Left kidney (tissue), 2 donors: ENCODE data around the gene LIPC. TPM values are rescaled to one million over a fixed set of nuclear protein-coding genes. Genes with fewer than 3 reads are reported as not detected.

Experiments used
- DNase-seq: peaks from one replicate; pipeline ENCODE4 v3.0.0-alpha.2; 2013
- polyA plus RNA-seq: library from polyadenylated mRNA; unstranded; fragments of 120-200 nt; gene quantifications from one replicate; pipeline ENCODE4 v1.2.1, GENCODE V29; 2013; ENCODE audit not compliant: insufficient read length

LIPC gene
- polyA plus RNA-seq, 1 donor = 15.6 TPM

DNA sequence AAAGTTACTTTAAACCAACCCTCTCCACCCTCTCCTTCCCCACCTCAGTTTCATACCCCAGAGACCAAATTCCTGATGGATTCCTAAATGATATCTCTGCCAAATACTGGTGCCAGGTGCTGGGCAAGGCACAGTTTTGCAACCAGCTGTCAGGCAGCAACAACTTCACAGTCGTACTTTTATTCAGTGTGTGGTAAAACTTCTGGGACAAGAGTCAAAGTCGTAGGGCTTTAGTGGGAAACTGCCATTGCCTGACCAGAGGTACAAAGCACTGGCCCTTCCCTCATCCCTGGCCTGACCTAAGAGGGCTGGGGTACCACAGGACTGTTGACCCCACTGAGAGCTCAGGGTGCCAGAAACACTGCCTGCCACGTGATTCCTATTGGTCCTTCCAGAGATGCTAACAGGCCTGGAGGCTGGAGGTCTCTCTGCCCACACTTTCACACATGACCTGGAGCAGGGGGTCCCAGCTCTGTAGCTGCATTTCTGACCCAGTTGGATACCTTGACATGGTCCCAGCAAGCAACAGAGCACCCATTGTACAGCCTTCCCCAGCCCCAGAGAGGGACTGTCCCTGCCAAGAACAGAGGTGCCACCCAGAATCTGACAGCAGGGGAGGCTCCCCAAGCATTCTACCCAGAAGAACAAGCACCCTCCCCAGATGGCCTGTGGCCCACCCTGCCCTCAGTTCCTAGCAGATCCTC lies 59.9 kb downstream of the LIPC start:
- no peak for DNase-seq

- no peak for DNase-seq
Measured at GRCh38 chr15:58492661-58493397, 61.0 kb downstream of the LIPC start.

GRCh38 chr15:58494567-58494966 lies 62.8 kb downstream of the LIPC start:
- DNase-seq = no peak

GRCh38 chr15:58495891-58496408 lies 64.2 kb downstream of the LIPC start:
- no peak for DNase-seq

DNA sequence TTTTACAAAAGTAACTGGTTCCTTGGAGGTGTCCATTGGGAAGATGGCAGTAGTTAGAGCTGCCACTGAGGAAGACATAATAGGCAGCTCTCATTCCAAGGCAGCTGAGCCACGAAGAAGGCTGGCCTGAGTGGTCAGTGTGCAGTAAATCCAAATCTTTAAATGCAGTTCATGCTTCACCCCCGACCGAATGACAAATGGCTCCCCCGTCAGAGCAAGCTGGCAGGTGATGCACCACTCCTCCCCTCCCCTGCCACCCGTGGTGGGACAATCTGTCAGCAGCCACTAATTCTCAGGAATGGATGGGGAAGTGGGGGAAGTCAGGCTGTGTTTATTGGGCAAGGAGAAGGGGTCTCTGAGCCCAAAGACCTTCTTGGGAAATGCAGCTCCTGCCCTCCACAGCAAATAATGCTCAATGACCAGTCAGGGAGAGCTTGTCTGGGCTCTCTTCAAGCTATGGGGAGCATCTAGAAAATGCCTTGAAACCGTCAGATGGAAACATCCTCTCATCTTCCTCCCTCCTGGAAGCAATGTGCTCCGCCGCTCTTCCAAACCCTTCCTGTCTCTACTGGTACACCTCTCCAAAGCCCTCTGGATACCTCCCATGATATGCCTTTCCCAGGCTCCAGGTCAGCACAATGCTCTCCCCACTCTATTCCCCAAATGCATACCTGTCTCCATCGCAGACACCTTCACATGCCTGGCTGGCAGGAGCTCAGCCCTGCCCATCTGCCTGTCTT lies 65.4 kb downstream of the LIPC start:
- no peak for DNase-seq

DNA sequence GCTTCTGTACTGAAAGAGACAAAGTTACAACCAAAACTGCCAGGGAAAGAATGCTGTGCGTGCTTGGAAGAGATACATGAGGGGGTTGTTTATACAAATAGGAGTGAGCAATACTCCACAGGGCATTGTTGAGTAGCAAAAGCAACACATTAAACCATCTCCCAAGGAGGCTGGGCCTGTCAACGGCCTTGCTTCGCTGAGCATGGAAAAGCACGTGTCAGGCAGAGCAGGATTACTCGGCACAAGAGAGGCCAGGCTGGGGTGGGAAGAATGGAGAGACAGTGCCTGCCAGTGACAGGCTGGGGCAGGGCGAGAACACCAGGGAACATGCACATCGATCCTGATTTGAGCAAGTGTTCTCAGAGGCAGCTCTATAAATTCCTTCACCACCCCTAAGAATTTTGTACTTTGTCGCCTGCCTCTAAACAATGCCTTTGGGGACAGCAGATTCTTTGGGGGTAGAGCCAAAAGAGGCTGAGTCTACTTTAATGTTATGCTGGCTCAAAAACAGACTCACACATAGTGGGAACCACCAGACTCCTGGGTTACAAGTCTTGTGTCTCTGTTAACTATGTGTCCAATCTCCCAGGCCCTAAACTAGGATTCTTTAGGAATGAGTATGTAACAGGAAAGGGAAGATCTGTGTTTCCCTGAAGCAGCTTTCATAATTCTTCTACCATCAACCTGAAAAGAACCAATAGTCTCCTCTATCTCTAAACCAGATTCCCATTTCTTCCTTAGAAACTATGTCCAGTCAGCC lies 67.2 kb downstream of the LIPC start:
- DNase-seq = peak; percentile 66

- DNase-seq = no peak
Measured at GRCh38 chr15:58501006-58501405, 69.2 kb downstream of the LIPC start.

DNA sequence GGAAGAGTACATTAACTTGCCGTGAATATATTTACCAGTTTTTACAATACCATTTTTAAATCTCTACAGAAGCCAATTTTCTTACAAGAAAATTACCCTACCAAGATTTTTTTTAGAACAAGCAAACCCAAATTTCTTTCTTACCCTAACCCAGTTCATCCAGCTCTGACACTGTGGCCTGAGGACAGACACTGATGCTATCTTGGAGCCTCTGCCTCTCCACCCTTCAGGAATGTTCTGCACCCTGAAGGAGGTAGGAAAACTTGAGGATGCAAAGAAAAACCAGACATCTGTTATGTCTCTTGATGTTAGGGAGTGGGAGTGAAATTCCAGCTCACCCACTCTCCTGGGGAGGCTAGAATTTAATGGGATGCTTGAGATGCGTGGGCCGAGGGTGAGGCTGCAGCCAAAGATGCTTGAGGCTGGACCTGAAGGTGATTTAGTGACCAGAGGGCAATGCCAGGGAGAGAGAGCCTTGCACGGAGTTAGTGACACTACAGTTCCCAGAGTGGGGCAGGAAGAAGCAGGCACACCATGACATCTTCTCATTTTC lies 69.9 kb downstream of the LIPC start:
- no peak for DNase-seq

- DNase-seq = no peak
Measured at GRCh38 chr15:58503139-58504027, 71.6 kb downstream of the LIPC start.

- DNase-seq = no peak
Measured at GRCh38 chr15:58504674-58505234, 73.0 kb downstream of the LIPC start.

DNA sequence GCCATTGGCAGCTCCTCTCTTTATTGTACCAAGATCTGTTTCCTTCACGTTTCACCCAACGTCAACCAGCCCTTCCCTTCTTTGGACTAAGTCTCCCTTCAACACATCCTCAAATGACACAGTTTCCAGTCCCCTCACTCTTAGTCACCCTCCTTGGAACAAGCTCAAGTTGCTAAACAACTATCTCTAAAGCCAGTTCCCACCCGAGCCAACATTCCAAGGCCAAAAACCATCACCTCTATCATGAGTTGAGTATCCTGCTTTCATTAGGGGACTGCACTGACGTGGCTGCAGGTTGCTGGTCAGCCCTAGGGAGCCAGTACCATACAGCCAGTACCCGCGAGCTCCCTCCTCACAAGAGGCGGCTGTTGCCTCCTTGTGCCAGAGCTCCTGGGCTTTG lies 73.8 kb downstream of the LIPC start:
- no peak for DNase-seq

DNA sequence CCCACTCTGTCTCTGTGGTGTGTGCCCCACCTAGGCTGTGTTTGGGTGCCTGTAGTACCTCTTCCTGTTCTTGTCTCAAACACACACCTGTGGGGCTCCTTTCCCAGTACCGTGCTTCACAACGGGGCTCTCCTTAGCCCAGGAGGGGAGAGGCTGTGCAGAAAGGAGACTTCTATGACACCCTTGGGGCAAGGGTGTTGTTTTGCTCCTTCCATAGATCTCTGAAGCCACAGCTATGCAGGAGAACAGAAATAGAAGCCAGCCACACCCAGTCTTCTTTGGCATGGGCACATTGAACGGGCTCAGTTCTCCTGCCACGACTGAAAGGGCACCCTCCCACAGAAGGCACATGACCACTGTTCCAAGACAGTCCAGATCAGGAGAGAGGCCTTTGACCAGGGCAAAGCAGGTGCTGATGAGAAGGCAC lies 74.3 kb downstream of the LIPC start:
- no peak for DNase-seq

- no peak for DNase-seq
Measured at GRCh38 chr15:58506783-58507668, 75.2 kb downstream of the LIPC start.

DNA sequence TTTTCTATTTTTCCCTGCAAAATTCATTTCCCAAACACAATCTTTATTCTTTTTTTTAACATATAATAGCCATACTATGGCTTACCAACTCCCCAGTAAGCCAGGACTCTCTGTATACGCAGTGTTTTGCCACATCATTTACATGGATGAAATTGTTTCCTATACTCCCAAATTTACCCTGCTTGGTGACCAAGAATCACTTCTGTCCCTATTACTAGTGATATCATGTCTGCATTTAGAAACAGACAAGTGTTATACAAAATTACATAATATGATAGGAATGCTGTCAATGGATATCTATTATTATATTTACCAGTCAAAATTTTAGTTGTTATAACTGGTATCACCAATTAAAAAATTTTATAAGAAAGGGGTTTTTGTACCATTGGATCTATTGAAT lies 77.8 kb downstream of the LIPC start:
- no peak for DNase-seq

DNA sequence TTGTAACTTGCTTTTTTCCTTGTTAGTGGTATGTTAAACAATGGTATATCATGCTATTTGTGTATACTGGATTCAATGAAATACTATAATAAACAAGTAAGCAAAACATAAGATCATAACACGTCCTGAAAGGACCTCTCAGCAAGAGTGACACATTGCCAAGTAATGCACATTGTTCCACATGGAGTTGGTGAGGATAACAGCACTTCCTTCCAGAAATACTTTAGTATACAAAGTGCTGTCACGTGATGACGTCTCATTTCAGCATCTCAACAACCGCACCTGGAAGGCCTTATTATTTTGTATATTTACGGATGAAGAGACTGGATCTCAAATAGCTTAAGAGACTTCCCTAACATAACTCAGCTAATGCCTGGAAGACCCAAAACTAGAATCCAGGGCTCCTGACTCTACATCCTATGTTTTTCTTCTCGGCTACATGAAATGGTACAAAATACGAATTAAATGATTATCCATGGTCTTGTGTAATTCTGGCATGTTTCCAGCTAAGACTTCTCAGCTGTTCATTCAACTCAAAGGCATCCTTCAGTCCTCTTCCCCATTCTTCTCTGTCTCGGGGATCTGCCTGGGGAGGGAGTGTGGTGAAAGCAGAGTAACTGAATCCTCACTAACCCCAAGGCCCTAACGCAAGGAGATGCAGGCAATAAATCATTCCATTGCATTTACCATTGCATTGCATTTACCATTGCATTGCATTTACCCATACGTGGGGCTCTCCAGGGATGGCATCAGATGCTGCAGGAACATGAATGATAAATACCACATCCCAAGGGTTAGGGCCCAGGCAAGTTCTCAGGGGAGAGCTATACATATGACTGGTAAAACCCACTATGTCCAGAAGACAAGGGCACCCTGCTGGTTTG lies 79.2 kb downstream of the LIPC start:
- no peak for DNase-seq

DNA sequence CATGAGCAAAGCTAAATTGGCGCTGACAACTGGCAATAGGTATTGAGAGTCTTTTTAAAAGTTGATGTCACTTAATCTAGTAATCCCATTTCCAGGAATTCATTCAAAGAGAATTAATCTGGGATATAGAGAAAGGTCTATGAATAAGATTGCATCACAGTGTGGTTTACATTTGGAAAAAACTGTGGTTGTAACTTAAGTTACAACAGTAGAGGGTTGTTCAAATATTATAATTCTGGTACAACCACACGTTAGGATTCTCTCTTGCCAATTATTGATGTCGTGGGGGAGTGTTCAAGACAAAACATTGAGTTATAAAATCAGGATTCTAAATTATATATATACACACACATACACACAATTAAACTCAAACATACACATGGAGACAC lies 79.8 kb downstream of the LIPC start:
- DNase-seq = no peak

- no peak for DNase-seq
Measured at GRCh38 chr15:58512522-58512921, 80.7 kb downstream of the LIPC start.

DNA sequence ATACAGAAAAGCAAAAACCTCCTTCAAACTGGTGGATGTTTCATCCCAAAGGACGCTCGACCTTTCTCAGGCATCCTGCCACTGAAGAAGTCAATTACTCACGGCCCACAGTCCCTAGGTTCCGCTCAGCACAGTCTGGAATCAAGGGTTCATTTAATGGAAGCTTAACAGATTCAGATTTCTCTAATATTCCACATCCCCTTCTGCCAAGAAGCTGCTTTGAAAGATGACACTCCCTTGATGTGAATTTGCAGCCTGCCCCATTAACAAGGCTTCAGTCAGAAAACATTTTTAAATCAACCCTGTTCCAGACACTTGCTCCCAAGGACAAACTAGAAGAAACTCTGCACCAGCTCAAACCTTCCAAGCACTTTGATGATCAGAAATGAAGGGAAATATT lies 81.2 kb downstream of the LIPC start:
- no peak for DNase-seq
